Measurements from ENCODE around the gene SPDL1.

- TF ChIP-seq GABPA (IDR thresholded peaks at IDR 0.05; ENCODE audit: borderline replicate concordance, insufficient read depth, low read length) (no peak), GTF2F1 (IDR thresholded peaks at IDR 0.05; ENCODE audit: borderline replicate concordance, low read depth, low read length) (no peak), KDM1A (IDR thresholded peaks at IDR 0.05; ENCODE audit: borderline replicate concordance, low read length) (no peak), BCL11A (IDR thresholded peaks at IDR 0.05; ENCODE audit: low read depth in 2 of 2, low read length in 2 of 2) (no peak), ATF2 (IDR thresholded peaks at IDR 0.05; ENCODE audit: low read length) (no peak), SIX5 (IDR thresholded peaks at IDR 0.05; ENCODE audit: low read depth, low read length) (no peak), EGR1 (IDR thresholded peaks at IDR 0.05; ENCODE audit: borderline replicate concordance, low read depth, low read length) (no peak), BACH1 (IDR thresholded peaks at IDR 0.05; ENCODE audit: low read length) (no peak)
Measured at GRCh38 chr5:169652057-169652456, 68.5 kb downstream of the SPDL1 start.
